DMS53 treated with DMSO at 0.1 percent for 48 hours (cell line): ENCODE data around the gene PPM1L.
"Not testable (repeated sequence)": the region's sequence is repeated elsewhere in the genome, so short reads cannot be mapped to it uniquely, and the experiment has no call there.

Experiments used
- DNase-seq: peaks from one replicate; lab custom pipeline; 2025; ENCODE audit not compliant: unreplicated experiment; lab: John Stamatoyannopoulos, UW

PPM1L gene

DNA sequence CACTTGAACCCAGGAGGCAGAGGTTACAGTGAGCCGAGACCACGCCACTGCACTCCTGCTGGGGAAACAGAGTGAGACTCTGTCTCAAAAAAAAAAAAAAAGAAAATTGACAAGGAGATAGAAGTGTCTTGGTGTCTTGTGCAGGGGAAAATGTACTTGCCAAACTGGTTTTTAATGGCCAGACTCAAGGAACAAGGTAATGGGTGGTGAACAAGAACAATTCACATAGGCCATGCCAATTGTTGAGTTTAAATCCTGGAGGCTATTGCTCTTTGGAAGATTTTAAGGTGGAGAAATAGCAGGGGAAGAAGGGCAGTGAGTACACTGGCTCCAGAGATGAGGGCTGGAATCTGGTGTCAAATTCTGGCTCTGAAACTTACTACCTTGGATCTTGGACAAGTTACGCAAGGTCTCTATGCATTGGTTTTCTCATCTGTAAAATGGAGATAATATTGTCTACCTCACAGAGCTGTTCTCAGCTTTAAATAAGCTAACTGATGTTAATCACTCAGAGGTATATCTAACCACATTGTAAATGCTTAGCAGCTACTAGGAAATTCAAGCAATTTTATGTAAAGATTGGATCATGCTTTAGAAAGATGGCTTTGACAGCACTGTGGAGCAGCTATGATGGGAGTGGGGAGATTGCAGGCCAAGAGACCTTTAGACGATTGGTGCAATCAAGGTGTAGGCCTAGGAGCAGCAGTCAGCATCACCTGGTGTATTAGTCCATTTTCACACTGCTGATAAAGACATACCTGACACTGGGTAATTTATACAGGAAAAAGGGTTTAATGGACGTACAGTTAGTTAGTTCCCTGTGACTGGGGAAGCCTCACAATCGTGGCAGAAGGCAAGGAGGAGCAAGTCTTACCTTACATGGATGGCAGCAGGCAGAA is 270.8 kb downstream of the PPM1L start:
- no peak for DNase-seq

DNA sequence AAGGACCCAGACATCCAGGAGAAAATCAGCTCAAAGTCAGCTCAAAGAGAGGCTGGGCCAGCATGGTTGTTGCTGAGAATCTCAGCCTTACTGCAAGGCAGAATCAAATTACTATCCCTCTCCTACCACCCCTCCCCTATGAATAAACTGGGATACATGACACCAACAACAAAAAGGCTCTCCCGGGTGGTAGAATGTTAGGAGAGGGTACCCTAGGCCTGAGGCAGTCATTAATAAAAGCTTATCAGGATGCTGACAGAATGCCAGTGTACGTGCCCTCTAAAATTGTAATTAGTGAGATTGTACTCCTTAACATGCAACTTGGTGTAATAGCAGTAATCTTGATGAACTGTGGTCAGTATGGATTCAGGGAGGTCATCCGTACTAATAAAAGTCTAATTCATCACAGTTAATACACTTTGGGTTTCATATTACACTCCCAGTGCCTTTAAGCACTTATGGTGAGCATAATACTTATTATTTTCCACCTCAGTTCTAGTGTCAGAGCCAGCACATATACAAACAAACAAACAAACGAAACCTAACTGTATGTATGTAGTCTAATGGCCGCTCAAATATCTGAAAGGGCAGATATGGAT is 272.6 kb downstream of the PPM1L start:
- no peak for DNase-seq

DNA sequence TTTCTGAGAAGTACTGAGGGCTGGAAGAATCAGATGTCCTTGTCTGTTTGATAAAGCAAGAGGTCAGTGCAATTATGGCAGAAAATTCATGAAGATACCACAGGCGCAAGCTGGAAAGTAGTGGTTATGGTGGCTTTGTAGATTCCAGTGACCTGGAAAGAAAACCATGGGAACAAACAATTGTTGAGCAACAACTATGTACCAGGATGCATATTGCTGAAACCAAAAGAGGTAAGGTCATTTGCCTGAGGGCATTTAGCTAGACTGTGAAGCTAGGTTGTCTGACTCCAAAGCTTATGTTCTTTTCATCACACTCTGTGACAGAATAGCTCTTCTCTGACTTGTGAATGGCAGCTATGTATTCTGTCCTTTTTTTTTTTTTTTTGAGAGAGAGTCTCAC is 275.1 kb downstream of the PPM1L start:
- DNase-seq: no peak

DNA sequence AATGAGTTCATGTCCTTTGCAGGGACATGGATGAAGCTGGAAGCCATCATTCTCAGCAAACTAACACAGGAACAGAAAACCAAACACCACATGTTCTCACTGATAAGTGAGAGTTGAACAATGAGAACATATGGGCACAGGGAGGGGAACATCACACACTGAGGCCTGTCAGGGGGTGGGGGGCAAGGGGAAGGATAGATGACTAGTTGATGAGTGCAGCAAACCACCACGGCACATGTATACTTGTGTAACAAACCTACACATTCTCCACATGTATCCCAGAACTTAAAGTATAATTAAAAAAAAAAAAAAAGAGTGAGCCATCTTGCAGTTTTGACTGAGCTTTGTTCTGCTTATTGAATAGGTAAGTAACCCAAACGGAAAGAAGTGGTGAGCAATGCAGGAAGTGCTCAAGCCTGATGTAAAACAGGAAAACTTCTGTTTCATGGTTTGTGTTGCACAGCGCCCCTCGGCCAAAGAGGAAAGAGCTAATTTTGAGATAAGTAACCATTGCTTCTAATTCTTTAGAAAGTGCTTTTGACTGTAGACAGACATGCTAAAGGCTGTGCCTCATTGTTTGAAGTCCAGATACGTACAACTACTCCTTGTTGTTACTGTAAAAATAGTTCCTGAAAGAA is 279.0 kb downstream of the PPM1L start:
- DNase-seq: not testable (repeated sequence)

DNA sequence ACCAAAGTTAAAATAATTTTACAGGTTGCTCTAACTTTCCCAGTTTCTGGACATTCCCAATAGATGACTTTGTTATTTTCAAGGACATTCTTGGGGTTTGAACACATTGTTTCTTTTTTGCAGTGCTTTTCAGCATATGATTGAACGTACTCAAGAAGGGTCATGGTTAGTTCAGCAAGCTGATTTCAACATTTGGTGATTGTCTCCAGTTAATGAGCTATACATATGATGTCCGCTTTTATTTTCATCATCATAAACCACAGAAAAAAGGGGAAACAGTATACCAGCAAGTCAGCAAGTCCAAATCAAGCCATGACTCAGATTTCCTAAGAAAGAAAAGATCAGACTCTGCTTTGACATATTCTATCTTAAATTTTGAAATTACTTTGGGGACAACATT is 279.7 kb downstream of the PPM1L start:
- no peak for DNase-seq

DNA sequence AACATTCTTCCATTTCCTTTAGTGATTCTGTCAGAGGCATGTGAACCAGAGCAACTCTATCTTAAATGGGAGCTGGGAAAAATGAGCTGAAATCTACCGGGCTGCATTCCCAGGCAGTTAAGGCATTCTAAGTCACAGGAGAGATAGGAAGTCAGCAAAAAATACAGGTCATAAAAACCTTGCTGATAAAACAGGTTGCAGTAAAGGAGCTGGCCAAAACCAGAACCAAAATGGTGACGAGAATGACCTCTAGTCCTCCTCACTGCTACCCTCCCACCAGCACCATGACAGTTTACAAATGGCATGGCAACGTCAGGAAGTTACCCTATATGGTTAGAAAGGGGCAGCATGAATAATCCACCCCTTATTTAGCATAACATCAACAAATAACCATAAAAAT is 282.7 kb downstream of the PPM1L start:
- no peak for DNase-seq

DNA sequence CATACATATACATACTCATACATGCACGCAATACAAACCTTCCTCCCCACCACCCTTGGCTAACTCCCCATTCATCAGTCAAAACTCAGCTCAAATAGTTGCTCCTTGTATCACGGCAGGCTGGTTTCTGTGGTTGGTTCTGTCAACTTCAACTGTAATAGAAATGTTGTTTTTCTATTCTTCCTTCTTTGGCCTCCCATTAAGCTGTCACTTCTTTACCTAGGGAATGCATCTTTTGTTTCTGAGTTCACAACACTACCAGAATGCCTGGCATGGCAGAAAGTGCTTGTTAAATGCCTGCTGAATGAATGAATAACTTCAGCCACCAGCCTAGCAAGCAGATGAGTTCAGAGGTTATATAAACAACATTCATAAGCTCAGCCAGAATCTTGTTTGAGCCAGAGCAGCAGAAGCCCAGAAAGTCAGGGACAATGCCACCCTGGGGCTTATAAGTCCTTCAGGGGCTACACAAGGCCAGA is 286.0 kb downstream of the PPM1L start:
- no peak for DNase-seq

DNA sequence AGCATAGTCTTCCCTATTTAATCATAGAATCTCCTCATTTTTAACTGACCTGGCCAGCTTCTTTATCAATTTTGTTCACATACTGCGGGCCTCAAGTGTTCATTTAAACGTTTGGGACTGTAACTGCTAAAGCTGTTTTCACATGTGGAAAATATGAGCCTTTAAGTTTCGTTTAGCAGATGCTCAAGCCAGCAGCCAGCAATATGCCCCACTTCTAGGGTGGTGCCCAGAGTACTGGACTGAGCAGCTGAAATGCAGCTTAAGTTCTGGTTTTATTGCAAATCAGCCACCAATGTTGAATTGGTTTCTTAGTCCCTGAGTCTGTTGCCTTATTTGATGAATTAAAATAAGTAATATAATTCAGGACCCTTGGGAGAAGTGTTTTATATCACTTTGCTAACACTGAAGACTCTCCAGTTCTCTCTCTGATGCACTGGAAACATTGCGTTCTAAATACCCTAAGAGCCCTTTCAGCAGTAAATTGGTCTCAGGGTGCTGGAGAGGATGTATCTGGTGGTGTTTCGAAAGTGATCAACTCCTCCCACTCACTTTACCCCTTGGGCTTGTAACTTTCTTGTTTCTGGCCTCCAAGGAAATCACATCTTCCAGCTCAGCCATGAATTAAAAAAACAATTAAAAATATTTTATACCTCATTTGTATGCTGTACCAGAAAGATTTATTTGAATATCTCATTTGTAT is 287.5 kb downstream of the PPM1L start:
- DNase-seq: no peak

DNA sequence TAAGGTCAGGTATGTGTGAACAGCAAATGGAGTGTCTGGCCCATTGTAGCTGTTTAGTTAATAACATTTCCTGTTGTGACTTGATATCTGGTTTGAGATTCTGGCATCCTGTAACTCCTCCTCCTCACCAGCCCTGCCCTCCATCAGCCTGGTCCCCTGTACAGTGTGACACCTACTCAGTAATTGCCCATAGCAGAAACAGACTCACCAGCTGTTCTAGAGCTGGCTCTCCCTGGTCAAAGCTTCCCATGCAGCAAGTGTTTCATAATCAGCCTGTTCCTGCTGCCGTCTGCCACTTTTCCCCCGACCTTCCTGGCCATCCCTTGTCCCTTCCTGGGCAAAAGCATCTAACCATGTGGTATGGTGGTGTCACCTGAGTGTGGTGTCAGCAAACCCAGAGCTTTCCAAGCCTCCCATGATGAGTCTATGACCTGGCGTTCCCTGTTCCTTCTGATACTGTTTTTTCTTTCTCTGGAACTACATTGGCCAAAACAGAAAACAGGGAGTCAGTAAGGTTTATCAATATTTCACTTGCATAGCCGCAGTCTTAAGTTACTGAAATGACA is 293.7 kb downstream of the PPM1L start:
- DNase-seq: no peak

DNA sequence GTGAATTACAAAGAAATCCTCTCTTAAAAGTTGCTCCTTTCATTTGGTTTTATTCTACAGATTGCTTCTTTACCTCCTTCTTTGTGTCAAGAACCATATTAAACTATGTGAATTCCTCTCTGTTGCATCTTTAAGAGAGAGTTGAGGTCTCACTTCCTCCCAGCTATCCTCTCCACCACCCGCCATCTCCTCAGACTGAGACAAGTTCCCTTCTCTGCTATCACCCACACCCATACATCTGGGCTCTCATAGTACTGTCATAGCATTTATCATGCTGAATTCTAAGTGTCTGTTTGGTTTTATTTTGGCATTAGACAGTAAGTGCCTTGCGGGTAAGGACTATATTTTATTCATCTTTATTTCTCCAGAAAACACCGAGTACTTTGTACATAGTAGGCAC is 294.9 kb downstream of the PPM1L start:
- no peak for DNase-seq

DNA sequence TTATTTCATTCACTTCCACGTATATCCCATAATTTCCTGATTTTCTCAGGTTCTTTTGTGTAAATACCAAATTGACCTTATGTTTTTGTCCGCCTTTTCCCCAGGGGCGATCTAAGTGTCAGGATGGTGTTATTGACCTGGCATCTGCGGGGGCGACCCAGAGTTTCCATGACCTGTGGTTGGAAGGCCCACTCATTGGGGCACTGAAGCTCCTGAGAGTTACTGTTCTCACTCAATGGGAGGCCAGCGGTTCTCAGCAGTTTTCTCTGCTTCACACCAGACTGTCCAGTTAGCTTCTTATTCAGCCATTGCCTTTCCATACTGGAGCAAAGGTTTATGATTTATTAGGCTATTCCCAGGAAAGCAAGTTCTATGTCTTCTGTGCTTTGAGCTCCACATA is 295.8 kb downstream of the PPM1L start:
- DNase-seq: no peak

DNA sequence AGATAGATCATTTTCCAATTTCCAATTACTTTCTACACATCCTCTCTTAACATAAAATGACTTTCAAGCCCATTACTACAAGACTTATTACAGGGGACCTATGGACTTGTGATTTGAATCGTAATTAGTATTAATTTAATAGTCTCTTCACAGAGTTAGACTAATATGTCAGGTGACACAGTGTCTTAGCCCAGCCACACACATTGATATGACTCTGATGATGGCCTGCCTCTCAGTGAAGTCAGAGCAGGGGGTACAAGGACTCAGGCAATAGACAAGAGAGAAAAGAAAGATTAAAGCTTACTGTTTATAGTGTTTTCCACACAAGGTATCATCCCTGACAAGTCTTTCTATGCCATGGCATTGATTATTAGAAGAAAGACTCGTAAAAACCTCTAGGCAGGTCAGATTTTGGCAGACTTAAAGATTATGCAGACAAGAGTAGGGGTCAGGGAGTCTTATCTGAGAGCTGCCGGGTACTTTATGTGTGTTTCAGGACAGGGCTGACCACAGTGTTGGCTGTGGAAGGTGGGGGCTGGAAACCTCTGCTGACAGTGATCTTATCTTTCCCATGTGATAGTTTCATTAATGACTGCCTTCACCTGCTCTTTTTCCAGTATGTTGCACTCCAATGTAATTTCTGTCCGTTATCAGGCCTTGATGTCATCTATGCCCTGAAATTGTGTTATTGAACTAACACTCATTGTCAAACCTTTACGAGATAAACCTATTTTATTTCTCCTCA is 299.0 kb downstream of the PPM1L start:
- DNase-seq: no peak

DNA sequence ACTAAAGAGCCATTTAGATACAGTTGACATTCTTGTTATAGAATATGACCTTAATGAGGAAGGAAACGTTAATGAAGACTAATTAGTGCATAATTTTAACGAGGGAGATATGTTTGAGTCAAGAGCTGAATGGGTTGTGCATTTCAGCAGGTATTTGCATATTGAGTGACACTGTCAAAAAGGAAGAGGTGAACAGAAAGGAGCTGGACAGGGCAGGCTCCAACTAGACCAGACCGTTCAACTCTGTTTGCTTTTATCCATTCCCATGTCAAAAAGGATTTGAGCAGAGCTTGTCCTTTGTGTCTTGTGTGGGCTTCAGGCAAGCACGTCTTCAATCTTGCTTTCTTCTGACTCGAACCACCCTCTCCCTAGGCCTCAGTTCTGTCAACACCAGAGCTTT is 308.4 kb downstream of the PPM1L start:
- no peak for DNase-seq

DNA sequence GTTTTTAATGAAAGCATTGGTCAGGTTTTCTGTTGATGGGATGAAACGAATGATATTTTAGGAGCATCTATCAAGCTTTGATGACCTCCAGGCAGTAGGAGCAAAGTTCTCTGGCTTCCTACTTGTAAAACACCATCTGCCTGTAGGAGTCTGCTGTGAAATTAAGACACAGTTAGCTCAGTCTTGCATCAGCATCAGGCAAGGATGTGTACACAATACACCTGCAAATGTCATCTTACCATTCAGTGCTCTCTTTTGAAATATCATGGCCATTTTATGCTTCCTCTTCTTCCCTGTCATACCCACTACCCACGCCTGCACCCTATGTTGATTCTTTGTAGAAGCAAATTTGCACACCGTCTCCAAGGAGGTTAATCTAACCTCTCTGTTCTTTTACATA is 310.9 kb downstream of the PPM1L start:
- peak; percentile 7 for DNase-seq

DNA sequence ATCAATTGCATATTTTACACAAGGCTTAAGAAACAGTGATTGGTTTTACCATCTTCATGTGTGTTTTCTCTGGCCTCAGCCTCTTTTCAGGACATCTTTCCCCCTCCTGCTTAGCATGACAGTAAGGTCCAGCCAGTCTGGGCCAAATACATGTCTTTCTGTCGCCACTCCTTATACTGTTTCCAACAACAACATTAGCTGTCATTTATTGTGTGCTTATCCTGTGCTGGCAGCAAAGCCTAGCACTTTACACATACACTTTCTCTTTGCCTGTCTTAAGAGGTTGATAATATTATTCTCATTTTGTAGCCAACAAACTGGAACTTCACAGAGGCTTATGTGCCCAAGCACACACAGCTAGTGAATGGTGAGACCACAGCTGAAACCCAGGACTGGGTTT is 311.3 kb downstream of the PPM1L start:
- DNase-seq: no peak

DNA sequence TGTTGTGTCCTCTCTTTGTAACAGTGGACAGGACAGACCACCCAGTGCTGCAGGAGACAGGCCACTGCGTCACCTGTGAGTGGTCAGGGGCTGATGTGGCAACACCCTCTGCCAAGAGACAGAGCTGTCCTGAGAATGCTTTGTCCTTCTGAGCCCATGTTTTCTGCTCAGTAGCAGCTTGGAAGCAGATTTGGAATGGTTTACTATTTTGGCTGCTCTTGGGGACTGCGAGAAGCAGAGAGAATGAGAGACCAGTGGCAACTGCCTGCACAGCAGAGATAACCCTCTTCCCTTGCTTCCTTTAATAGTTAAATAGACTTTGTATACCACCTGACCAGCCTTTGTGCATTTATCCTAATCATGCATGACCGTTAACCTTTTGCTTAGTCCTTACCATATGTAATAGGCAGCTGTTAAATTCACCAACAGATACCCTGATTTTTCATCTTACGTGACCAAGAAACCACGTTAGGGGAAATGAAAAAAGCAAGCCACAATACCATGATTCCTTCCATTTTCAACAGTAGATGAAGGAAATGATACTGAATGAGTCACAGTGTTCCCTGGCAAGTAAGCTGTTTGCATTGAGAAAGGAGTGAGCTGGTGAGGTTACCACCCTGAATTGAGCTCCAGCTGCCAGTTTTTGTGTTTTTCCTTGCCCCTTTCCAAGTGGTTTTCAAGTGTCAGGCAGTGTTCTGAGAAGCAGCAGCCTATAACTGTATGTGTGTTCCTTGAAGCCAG is 313.6 kb downstream of the PPM1L start:
- peak; percentile 56 for DNase-seq

DNA sequence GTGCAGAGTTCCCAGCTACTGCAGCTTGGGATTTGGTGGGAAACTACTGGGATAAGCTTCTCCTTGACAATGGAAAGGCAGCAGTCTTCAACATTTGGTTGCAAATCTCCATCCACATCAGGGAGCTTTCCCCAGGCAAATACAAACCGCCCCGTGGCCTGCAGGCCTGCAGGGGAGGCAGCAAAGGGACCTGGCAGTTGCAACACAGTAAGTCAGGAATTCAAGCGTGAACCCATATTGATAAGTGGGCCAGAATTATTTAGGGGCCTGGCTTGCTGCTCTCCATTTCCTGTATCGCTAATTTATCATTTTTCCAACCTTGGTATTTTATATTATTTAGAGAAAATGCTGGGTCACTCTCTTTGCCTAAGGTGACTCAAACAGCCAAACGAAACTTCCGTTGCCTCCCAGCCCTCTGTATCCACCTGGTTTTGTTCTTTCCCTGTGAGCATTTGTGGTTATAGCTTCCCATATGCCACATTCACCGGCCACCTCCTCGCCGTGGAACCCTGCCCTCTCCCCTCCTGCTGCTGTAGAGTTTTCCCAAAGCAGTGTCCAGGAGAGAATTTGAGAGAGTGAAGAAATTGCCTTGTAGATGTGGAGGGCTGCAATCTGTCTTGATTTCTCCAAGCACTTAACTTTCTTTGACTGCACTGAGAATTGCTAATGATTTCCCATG is 314.4 kb downstream of the PPM1L start:
- no peak for DNase-seq

DNA sequence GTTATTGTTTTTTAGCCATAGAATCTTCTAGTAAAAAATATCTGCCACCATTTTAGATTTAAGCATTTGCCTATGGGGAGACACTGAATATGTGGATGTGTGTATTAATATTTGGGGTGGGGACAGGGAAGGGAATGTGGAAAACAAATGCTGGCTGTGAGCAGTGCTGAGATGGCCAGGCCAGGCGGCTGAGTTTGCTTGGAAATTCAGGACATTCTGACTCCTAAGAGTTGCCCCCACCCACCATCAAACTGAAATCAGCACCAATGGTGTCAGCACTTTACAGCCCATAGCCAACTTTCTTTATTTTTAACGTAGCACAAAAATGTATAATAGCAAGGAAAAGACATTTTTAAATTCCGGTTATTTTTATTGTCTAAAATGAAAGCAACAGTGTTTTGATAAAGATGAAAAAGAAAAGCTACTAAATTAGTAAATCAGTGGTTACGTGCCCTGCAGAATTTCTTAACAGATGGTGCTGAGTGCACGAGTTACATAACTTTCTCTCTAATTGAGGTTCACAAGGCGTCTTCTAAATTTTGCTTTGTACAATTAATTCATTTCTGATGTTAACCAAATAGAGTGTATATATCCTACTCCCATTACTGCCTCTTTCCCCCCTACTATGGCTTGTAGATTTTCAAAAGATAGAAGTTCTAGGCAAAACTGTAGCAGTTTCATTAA is 315.1 kb downstream of the PPM1L start:
- no peak for DNase-seq

DNA sequence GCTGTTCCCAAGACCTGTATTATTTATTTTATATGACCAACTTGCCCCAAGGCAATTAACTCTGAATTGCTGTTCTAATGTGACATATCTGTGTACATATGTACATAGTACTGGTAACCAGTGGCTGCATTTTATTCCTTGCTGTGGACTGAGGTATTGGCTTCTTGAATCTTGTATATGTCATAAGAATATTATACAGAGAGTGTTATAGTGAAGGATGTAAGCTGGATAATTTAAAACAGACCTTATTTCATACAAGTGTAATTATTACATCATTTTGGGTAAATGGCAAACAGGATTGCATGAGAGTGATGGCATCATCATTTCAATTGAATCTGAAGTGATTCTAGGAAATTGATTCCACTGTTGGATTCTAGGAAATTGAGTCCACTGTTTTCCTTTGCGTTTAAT is 316.2 kb downstream of the PPM1L start:
- no peak for DNase-seq
